Mesenchymal stem cell (in vitro differentiated cells and primary cell): ENCODE measurements around the gene RGSL1.

ENCODE experiments used
- DNase-seq: peaks from one replicate; pipeline ENCODE4 v3.0.0-alpha.2; 2013
- H2AFZ ChIP-seq: one replicate; pipeline ENCODE4 v1.6.1; 2013; ENCODE audit warnings: low read depth, mild to moderate bottlenecking, control low read depth, inconsistent platforms, low read length, moderate library complexity
- H2AK5ac ChIP-seq: 2 replicates; pipeline ENCODE4 v1.6.1; 2013; ENCODE audit warnings: low read length, moderate library complexity, mild to moderate bottlenecking, inconsistent platforms; ENCODE audit not compliant: severe bottlenecking
- H2BK120ac ChIP-seq: one replicate; pipeline ENCODE4 v1.6.1; 2013; ENCODE audit warnings: low read depth, mild to moderate bottlenecking, inconsistent platforms, low read length, moderate library complexity
- H2BK12ac ChIP-seq, 2 experiments: one replicate each; pipeline ENCODE4 v1.6.1; 2013; ENCODE audit warnings: inconsistent platforms in 2 of 2, low read length in 2 of 2, mild to moderate bottlenecking in 2 of 2, moderate library complexity in 2 of 2, control low read depth in 1 of 2
- H2BK15ac ChIP-seq: one replicate; pipeline ENCODE4 v1.6.1; 2013; ENCODE audit warnings: mild to moderate bottlenecking, low read depth, inconsistent platforms; ENCODE audit not compliant: poor library complexity, severe bottlenecking
- H2BK5ac ChIP-seq: 2 replicates; pipeline ENCODE4 v1.6.1; 2013; ENCODE audit warnings: low read depth, mild to moderate bottlenecking, low read length, control low read depth, inconsistent platforms; ENCODE audit not compliant: poor library complexity, severe bottlenecking
- H3K14ac ChIP-seq, 2 experiments: one replicate each; pipeline ENCODE4 v1.6.1; 2013; ENCODE audit warnings: inconsistent platforms in 2 of 2, low read length in 2 of 2, control low read depth in 1 of 2, mild to moderate bottlenecking in 1 of 2, moderate library complexity in 1 of 2
- H3K18ac ChIP-seq, 2 experiments: one replicate each; pipeline ENCODE4 v1.6.1; 2013; ENCODE audit warnings: inconsistent platforms in 2 of 2, low read length in 2 of 2, control low read depth in 1 of 2, low read depth in 1 of 2, mild to moderate bottlenecking in 1 of 2
- H3K23ac ChIP-seq, 2 experiments: one replicate each; pipeline ENCODE4 v1.6.1; 2013; ENCODE audit warnings: inconsistent platforms in 2 of 2, low read length in 2 of 2, mild to moderate bottlenecking in 2 of 2, moderate library complexity in 2 of 2, control low read depth in 1 of 2
- H3K27ac ChIP-seq: 2 replicates; pipeline ENCODE4 v1.5.1; 2013; ENCODE audit warnings: mild to moderate bottlenecking, moderate library complexity, low read length, control low read depth, inconsistent platforms; ENCODE audit not compliant: poor library complexity, severe bottlenecking
- H3K27me3 ChIP-seq, 2 experiments: 2 replicates each; pipeline versions ENCODE4 v1.6.1 to v1.7.0; 2013; ENCODE audit warnings: low read length in 2 of 2, mild to moderate bottlenecking in 2 of 2, moderate library complexity in 2 of 2, control low read depth in 1 of 2, inconsistent platforms in 1 of 2; ENCODE audit not compliant: control insufficient read depth in 1 of 2, insufficient read depth in 1 of 2
- H3K36me3 ChIP-seq, 2 experiments: 2 replicates each; pipeline versions ENCODE4 v1.6.1 to v1.7.0; 2013; ENCODE audit warnings: low read length in 2 of 2, control low read depth in 1 of 2, inconsistent platforms in 1 of 2, low read depth in 1 of 2, mild to moderate bottlenecking in 1 of 2; ENCODE audit not compliant: insufficient read depth in 2 of 2, control insufficient read depth in 1 of 2
- H3K4ac ChIP-seq, 2 experiments: one replicate each; pipeline ENCODE4 v1.6.1; 2013; ENCODE audit warnings: inconsistent platforms in 2 of 2, low read length in 2 of 2, mild to moderate bottlenecking in 2 of 2, moderate library complexity in 2 of 2, control low read depth in 1 of 2, low read depth in 1 of 2
- H3K4me1 ChIP-seq: 2 replicates; pipeline ENCODE4 v1.6.1; 2013; ENCODE audit warnings: low read depth, low read length, control low read depth; ENCODE audit not compliant: control insufficient read depth, insufficient read depth
- H3K4me2 ChIP-seq: 2 replicates; pipeline ENCODE4 v1.6.1; 2013; ENCODE audit warnings: low read length, mild to moderate bottlenecking, inconsistent platforms; ENCODE audit not compliant: poor library complexity, severe bottlenecking
- H3K4me3 ChIP-seq, 2 experiments: 2 replicates each; pipeline versions ENCODE4 v1.5.1 to v1.7.0; 2013; ENCODE audit warnings: low read length in 2 of 2, mild to moderate bottlenecking in 2 of 2, control low read depth in 1 of 2, low read depth in 1 of 2; ENCODE audit not compliant: insufficient read depth in 1 of 2
- H3K79me1 ChIP-seq: replicated peaks from 2 replicates; pipeline ENCODE4 v1.6.1; 2013; ENCODE audit warnings: mild to moderate bottlenecking, control low read depth, low read length, inconsistent platforms; ENCODE audit not compliant: poor library complexity, severe bottlenecking
- H3K9ac ChIP-seq: 2 replicates; pipeline ENCODE4 v1.7.0; 2013; ENCODE audit warnings: mild to moderate bottlenecking, low read length, moderate library complexity
- H3K9me3 ChIP-seq: 2 replicates; pipeline ENCODE4 v1.7.0; 2013; ENCODE audit warnings: mild to moderate bottlenecking, low read length; ENCODE audit not compliant: control insufficient read depth
- H4K8ac ChIP-seq: one replicate; pipeline ENCODE4 v1.6.1; 2013; ENCODE audit warnings: inconsistent platforms, mild to moderate bottlenecking, low read length, moderate library complexity
- H4K91ac ChIP-seq: one replicate; pipeline ENCODE4 v1.6.1; 2013; ENCODE audit warnings: mild to moderate bottlenecking, low read length, inconsistent platforms
- WGBS: methylation state at CpG from one replicate; pipeline ENCODE4 v1.1.7; 2013; ENCODE audit warnings: mixed read lengths; 5-methylcytosine and 5-hydroxymethylcytosine counted together

The RGSL1 gene

DNA sequence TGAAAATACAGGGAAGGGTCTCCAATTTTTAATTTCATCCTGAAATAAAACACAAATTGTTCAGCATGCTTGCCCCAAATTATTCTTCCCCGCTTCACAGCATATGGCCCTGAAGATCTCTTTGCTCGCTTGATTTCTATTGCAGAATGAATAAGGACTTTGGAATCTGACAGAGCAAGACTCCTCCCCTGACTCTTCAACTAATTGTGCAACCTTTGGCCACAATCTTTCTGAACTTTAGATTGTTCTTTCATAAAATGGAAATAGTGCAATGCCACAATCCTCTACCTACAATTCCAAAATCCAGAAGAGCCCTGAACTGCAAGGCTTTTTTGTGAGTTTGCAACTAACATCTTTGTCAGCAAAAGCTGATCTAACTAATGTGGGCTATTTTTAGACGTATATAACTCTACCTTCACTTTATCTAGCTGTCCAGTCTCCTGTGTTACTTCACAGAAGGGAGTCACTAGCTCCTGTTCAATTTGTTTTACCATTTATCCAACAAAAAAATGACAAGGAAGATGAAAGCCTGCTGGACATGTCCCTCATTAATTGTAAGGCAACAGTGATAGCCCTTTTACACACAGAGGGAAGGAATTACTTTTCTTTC lies 125.7 kb downstream of the RGSL1 start:
- H2BK15ac ChIP-seq = no peak overlapping the region
- H3K36me3 ChIP-seq = peaks cover 0 to 33% of the 10 kb centered on the region in 2 experiments
- no peak overlapping the region for H4K8ac ChIP-seq
- no peak overlapping the region for H3K27ac ChIP-seq
- H3K23ac ChIP-seq = no peak overlapping the region
- H3K18ac ChIP-seq = no peak overlapping the region
- H4K91ac ChIP-seq = no peak overlapping the region
- H3K9ac ChIP-seq = peak overlapping the region; percentile 20
- no peak overlapping the region for H2BK5ac ChIP-seq
- H2BK120ac ChIP-seq = no peak overlapping the region
- H2AFZ ChIP-seq = no peak overlapping the region
- no peak overlapping the region for H3K4me3 ChIP-seq
- no peaks in the 10 kb centered on the region for H3K9me3 ChIP-seq
- H3K79me1 ChIP-seq = no peaks in the 10 kb centered on the region
- H2BK12ac ChIP-seq = no peak overlapping the region
- H3K4me2 ChIP-seq = no peak overlapping the region
- 71% methylated on average over 3 of the region's 3 CpGs for WGBS
- peak; percentile 64 for DNase-seq
- H3K4ac ChIP-seq = no peak overlapping the region
- no peak overlapping the region for H3K14ac ChIP-seq
- H2AK5ac ChIP-seq = no peak overlapping the region
- no peaks in the 10 kb centered on the region for H3K4me1 ChIP-seq
- H3K27me3 ChIP-seq = no peaks in the 10 kb centered on the region

DNA sequence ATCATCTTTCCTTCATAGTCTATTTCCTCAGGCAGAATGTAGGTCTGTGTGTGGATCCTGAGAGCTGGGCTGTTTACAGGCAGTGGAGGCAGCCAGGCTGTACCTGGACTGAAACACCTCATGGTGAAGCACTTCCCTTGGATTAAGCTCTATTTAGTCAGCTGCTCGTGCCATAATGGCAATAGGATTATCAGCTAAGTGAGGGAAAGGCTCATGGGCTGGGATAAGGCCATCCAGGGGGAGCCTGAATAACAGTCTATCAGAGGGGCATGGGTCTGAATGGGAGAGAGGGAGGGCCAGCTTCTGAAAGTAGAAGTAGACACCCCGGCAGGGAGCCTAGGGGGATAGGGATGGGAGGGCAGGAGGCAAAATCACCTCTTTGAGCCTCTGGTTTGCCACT lies 130.8 kb downstream of the RGSL1 start:
- Histone ChIP-seq H3K4me2 (no peak overlapping the region), H4K91ac (no peak overlapping the region), H2BK12ac (no peak overlapping the region), H3K4me1 (no peaks in the 10 kb centered on the region), H3K79me1 (no peaks in the 10 kb centered on the region), H2BK15ac (no peak overlapping the region), H2AFZ (no peak overlapping the region), H2BK5ac (no peak overlapping the region), H3K27ac (no peak overlapping the region), H3K36me3 (peaks cover 0 to 59% of the 10 kb centered on the region in 2 experiments), H3K23ac (no peak overlapping the region), H3K9ac (no peak overlapping the region), H3K9me3 (no peaks in the 10 kb centered on the region), H3K14ac (no peak overlapping the region), H3K4ac (no peak overlapping the region), H3K18ac (no peak overlapping the region), H4K8ac (no peak overlapping the region), H3K4me3 (no peak overlapping the region), H3K27me3 (no peaks in the 10 kb centered on the region), H2BK120ac (no peak overlapping the region), H2AK5ac (no peak overlapping the region)
- DNase-seq = no peak
- 85% methylated on average over 1 of the region's 2 CpGs for WGBS

DNA sequence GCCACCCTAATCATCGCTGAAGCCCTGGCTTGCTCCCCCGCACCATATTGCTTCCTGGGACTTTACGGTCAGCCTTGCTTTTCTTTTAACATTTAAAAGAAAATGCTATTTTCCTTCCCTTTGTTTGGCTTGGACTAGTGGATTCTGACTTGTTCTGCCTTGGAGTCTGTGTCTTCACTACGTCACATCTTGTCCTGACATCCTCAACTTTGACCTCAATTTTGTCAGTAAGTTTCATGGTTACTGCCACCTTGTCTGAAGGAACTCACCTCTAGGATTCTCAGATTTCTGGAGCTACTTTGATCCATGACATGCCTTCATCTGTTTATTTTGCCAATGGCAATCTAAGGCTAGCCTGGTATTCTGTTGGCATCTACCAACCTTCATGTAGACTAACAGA lies 134.8 kb downstream of the RGSL1 start:
- Histone ChIP-seq H3K4ac (no peak overlapping the region), H3K23ac (no peak overlapping the region), H3K27me3 (no peaks in the 10 kb centered on the region), H3K14ac (no peak overlapping the region), H3K9ac (no peak overlapping the region), H3K4me1 (no peaks in the 10 kb centered on the region), H3K36me3 (peaks cover 0 to 53% of the 10 kb centered on the region in 2 experiments), H4K91ac (no peak overlapping the region), H2BK5ac (no peak overlapping the region), H3K4me3 (no peak overlapping the region), H2AFZ (no peak overlapping the region), H3K79me1 (no peaks in the 10 kb centered on the region), H3K4me2 (no peak overlapping the region), H3K18ac (no peak overlapping the region), H2BK120ac (no peak overlapping the region), H3K27ac (no peak overlapping the region), H2BK12ac (no peak overlapping the region), H2BK15ac (no peak overlapping the region), H2AK5ac (no peak overlapping the region), H4K8ac (peak overlapping the region; percentile 20), H3K9me3 (no peaks in the 10 kb centered on the region)
- no peak for DNase-seq
- 93% methylated on average over 4 of the region's 4 CpGs for WGBS

DNA sequence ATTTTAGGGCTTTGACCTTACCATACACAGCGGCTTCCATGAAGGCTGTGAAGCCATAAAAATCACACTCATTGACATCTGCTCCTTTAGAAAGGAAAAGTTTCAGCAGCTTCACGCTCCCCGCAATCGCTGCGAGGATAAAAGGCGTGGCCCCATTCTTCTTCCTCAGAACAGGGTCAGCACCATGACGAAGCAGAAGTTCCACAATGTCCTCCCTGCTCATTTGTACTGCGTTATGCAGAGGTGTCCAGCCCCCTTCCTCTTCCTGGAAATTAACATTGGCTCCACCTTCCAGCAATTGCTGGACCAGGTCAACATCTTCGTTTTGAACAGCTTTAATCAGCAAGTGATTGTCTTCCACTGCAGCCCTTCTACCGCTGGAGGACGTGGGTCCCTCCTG lies 136.4 kb downstream of the RGSL1 start:
- Histone ChIP-seq H3K4me3 (no peak overlapping the region), H3K9me3 (no peaks in the 10 kb centered on the region), H3K36me3 (peaks cover 0 to 37% of the 10 kb centered on the region in 2 experiments), H2BK12ac (no peak overlapping the region), H4K8ac (no peak overlapping the region), H2AFZ (no peak overlapping the region), H3K27ac (no peak overlapping the region), H4K91ac (no peak overlapping the region), H3K27me3 (no peaks in the 10 kb centered on the region), H3K14ac (no peak overlapping the region), H2BK15ac (no peak overlapping the region), H3K23ac (no peak overlapping the region), H2BK120ac (no peak overlapping the region), H2BK5ac (no peak overlapping the region), H3K4me1 (no peaks in the 10 kb centered on the region), H2AK5ac (no peak overlapping the region), H3K79me1 (no peaks in the 10 kb centered on the region), H3K9ac (no peak overlapping the region), H3K4me2 (no peak overlapping the region), H3K18ac (no peak overlapping the region), H3K4ac (no peak overlapping the region)
- no peak for DNase-seq
- WGBS = 93% methylated on average over 11 of the region's 11 CpGs
